MCF 10A (cell line): ENCODE measurements around the gene SLC6A19. TPM values are rescaled to one million over a fixed set of nuclear protein-coding genes. Genes with fewer than 3 reads are reported as not detected.

Experiments used
- BruUV-seq: library from RNA; stranded (reverse); fragments of 400-500 nt; replicated peaks from 2 replicates; lab custom pipeline; 2021; lab: Mats Ljungman, UMichigan
- CTCF ChIA-PET: fragments of 300-600 bp; sonication (Branson Sonifier 250); formaldehyde crosslinking; extraction: SDS; loops from one replicate; lab custom pipeline; 2021; ENCODE audit warnings: antibody characterized with exemption, inconsistent platforms; lab: Yijun Ruan, JAX
- POLR2A ChIA-PET: fragments of 300-600, 350-650 bp; sonication (Branson Sonifier 250); formaldehyde crosslinking; extraction: SDS; loops from one replicate; lab custom pipeline; 2020; ENCODE audit warnings: antibody characterized with exemption, inconsistent platforms; lab: Yijun Ruan, JAX
- DNase-seq: peaks from one replicate; pipeline ENCODE4 v3.0.0-alpha.2; 2018; ENCODE audit not compliant: unreplicated experiment
- H3K27ac Mint-ChIP-seq: one replicate; pipeline ENCODE4 v1.8.0; 2022; ENCODE audit warnings: mild to moderate bottlenecking, low read depth, mixed read lengths; ENCODE audit not compliant: unreplicated experiment
- H3K27me3 Mint-ChIP-seq: one replicate; pipeline ENCODE4 v1.8.0; 2022; ENCODE audit warnings: mixed read lengths; ENCODE audit not compliant: insufficient read depth, unreplicated experiment
- H3K36me3 Mint-ChIP-seq: one replicate; pipeline ENCODE4 v1.8.0; 2022; ENCODE audit warnings: mild to moderate bottlenecking, moderate library complexity, mixed read lengths; ENCODE audit not compliant: insufficient read depth, unreplicated experiment
- H3K4me1 Mint-ChIP-seq: one replicate; pipeline ENCODE4 v1.8.0; 2022; ENCODE audit warnings: mixed read lengths; ENCODE audit not compliant: insufficient read depth, unreplicated experiment
- H3K4me3 Mint-ChIP-seq: one replicate; pipeline ENCODE4 v1.8.0; 2022; ENCODE audit warnings: mild to moderate bottlenecking, moderate library complexity, mixed read lengths; ENCODE audit not compliant: unreplicated experiment
- H3K9me3 Mint-ChIP-seq: one replicate; pipeline ENCODE4 v1.8.0; 2022; ENCODE audit warnings: mixed read lengths; ENCODE audit not compliant: unreplicated experiment
- CTCF ChIP-seq: fragments of 200-600 bp; IDR thresholded peaks from one replicate; pipeline ENCODE4 v1.8.0; 2022; ENCODE audit warnings: antibody characterized with exemption, mild to moderate bottlenecking; ENCODE audit not compliant: unreplicated experiment
- intact Hi-C: fragments of 100-400 bp; cut with micrococcal nuclease; formaldehyde crosslinking; loops from 2 replicates; pipeline ENCODE4 v1.14.1; 2022
- total RNA-seq: library from RNA; stranded (reverse); gene quantifications from 2 replicates; pipeline ENCODE4 v1.2.3, GENCODE V29; 2022

The SLC6A19 gene
- total RNA-seq, 1 experiment from 2014 or later = not detected

GRCh38 chr5:1158647-1159340 lies 42.6 kb upstream of the SLC6A19 start:
- intact Hi-C loops = no loop called here
- ChIA-PET POLR2A (interaction anchor here (0.7 kb wide), 1 partner anchor 65 kb away, joined by 3 read pairs; no protein-coding TSS in a partner anchor), CTCF (no interaction called here)
- H3K36me3 Mint-ChIP-seq = no peaks in the 10 kb centered on the region
- H3K27me3 Mint-ChIP-seq = peaks cover 13% of the 10 kb centered on the region
- peaks cover 18% of the 10 kb centered on the region for H3K9me3 Mint-ChIP-seq
- TF ChIP-seq CTCF = no peak
- H3K27ac Mint-ChIP-seq = no peak overlapping the region
- DNase-seq = no peak
- BruUV-seq = no TSS peak
- peaks cover 22% of the 10 kb centered on the region for H3K4me1 Mint-ChIP-seq
- no peak overlapping the region for H3K4me3 Mint-ChIP-seq

- no TSS peak for BruUV-seq
- POLR2A ChIA-PET = interaction anchor here (0.6 kb wide), 1 partner anchor 21 kb away, joined by 3 read pairs; no protein-coding TSS in a partner anchor
- intact Hi-C loops = no loop called here
These were observed 42.1 kb upstream of the SLC6A19 start for GRCh38 chr5:1159341-1159675.

GRCh38 chr5:1159774-1160406 lies 41.5 kb upstream of the SLC6A19 start:
- CTCF ChIA-PET = interaction anchor here (0.7 kb wide), 1 partner anchor 21 kb away, joined by 3 read pairs; no protein-coding TSS in a partner anchor
- no peak for DNase-seq
- H3K27ac Mint-ChIP-seq = no peak overlapping the region
- no peak for TF ChIP-seq CTCF
- peaks cover 13% of the 10 kb centered on the region for H3K27me3 Mint-ChIP-seq
- intact Hi-C loops = loop anchor here (10.0 kb wide), 1 partner anchor 185 kb away; the partner anchor contains the start of gene CLPTM1L
- POLR2A ChIA-PET = interaction anchor here (0.6 kb wide), 1 partner anchor 22 kb away, joined by 3 read pairs; no protein-coding TSS in a partner anchor
- no TSS peak for BruUV-seq
- H3K36me3 Mint-ChIP-seq = no peaks in the 10 kb centered on the region
- peaks cover 18% of the 10 kb centered on the region for H3K9me3 Mint-ChIP-seq
- peaks cover 22% of the 10 kb centered on the region for H3K4me1 Mint-ChIP-seq
- H3K4me3 Mint-ChIP-seq = no peak overlapping the region

More at GRCh38 chr5:1159341-1159675, 42.1 kb upstream of the SLC6A19 start:
- H3K4me3 Mint-ChIP-seq = no peak overlapping the region
- no peak for TF ChIP-seq CTCF
- H3K4me1 Mint-ChIP-seq = peaks cover 22% of the 10 kb centered on the region
- no peaks in the 10 kb centered on the region for H3K36me3 Mint-ChIP-seq
- H3K27ac Mint-ChIP-seq = no peak overlapping the region
- peaks cover 18% of the 10 kb centered on the region for H3K9me3 Mint-ChIP-seq
- DNase-seq = no peak
- H3K27me3 Mint-ChIP-seq = peaks cover 13% of the 10 kb centered on the region
- CTCF ChIA-PET = interaction anchor here (0.7 kb wide), 1 partner anchor 21 kb away, joined by 3 read pairs; no protein-coding TSS in a partner anchor
